ENCODE data around the gene FBXO10.

The FBXO10 gene

GRCh38 chr9:37504605-37505004, 71.6 kb downstream of the FBXO10 start:
- Histone ChIP-seq H3K9me3 (replicated peaks; ENCODE audit: insufficient read depth, low read length) (no peaks in the 10 kb centered on the region), H3K27me3 (replicated peaks; ENCODE audit: insufficient read depth, low read length) (no peaks in the 10 kb centered on the region), H3K9ac (ENCODE audit: low read length) (no peak overlapping the region), H3K9me2 (replicated peaks; ENCODE audit: insufficient read depth, low read length) (no peaks in the 10 kb centered on the region), H3K36me3 (replicated peaks; ENCODE audit: insufficient read depth, low read length) (peaks cover 14% of the 10 kb centered on the region), H3K79me2 (ENCODE audit: low read length) (no peaks in the 10 kb centered on the region), H4K20me1 (ENCODE audit: insufficient read depth, low read length) (no peaks in the 10 kb centered on the region), H2AFZ (ENCODE audit: low read length) (no peak overlapping the region), H3K4me3 (ENCODE audit: low read length) (no peak overlapping the region), H3K4me2 (ENCODE audit: low read depth, low read length) (no peak overlapping the region), H3K27ac (ENCODE audit: low read length) (no peak overlapping the region), H3K4me1 (ENCODE audit: low read length) (no peaks in the 10 kb centered on the region), H3F3A (ENCODE audit: insufficient read depth, low read length) (no peaks in the 10 kb centered on the region)
- DNase-seq = no peak
- no peak for TF ChIP-seq CTCF (IDR thresholded peaks at IDR 0.05; ENCODE audit: low read length)
- TF ChIP-seq EZH2 (optimal IDR thresholded peaks at IDR 0.05; ENCODE audit: low read depth, low read length) = no peak
- no peak for TF ChIP-seq EZH2phosphoT487 (IDR thresholded peaks at IDR 0.05; ENCODE audit: low read length)

- H2AFZ ChIP-seq (ENCODE audit: low read length) = no peak overlapping the region
- no peaks in the 10 kb centered on the region for H3K4me1 ChIP-seq (ENCODE audit: low read length)
- H3K9ac ChIP-seq (ENCODE audit: low read length) = no peak overlapping the region
Observed at GRCh38 chr9:37503736-37504135, 72.4 kb downstream of the FBXO10 start.

GRCh38 chr9:37501957-37502596, 74.1 kb downstream of the FBXO10 start:
- no peak overlapping the region for H3K9ac ChIP-seq (ENCODE audit: low read length)
- no peak overlapping the region for H3K27ac ChIP-seq (ENCODE audit: low read length)
- H2AFZ ChIP-seq (ENCODE audit: low read length) = no peak overlapping the region
- no peak overlapping the region for H3K4me3 ChIP-seq (ENCODE audit: low read length)
- H3K9me2 ChIP-seq (replicated peaks; ENCODE audit: insufficient read depth, low read length) = no peaks in the 10 kb centered on the region
- H3K4me2 ChIP-seq (ENCODE audit: low read depth, low read length) = no peak overlapping the region
- no peaks in the 10 kb centered on the region for H3K4me1 ChIP-seq (ENCODE audit: low read length)
- H3K36me3 ChIP-seq (replicated peaks; ENCODE audit: insufficient read depth, low read length) = peaks cover 19% of the 10 kb centered on the region
- no peaks in the 10 kb centered on the region for H3K27me3 ChIP-seq (replicated peaks; ENCODE audit: insufficient read depth, low read length)
- H3K79me2 ChIP-seq (ENCODE audit: low read length) = peaks cover 5% of the 10 kb centered on the region; the same call in 1 of the 2 replicates
- TF ChIP-seq EZH2phosphoT487 (IDR thresholded peaks at IDR 0.05; ENCODE audit: low read length) = no peak
- no peak for TF ChIP-seq CTCF (IDR thresholded peaks at IDR 0.05; ENCODE audit: low read length)
- no peak for TF ChIP-seq EZH2 (optimal IDR thresholded peaks at IDR 0.05; ENCODE audit: low read depth, low read length)
- no peak for DNase-seq
- no peaks in the 10 kb centered on the region for H3F3A ChIP-seq (ENCODE audit: insufficient read depth, low read length)
- no peaks in the 10 kb centered on the region for H4K20me1 ChIP-seq (ENCODE audit: insufficient read depth, low read length)
- H3K9me3 ChIP-seq (replicated peaks; ENCODE audit: insufficient read depth, low read length) = no peaks in the 10 kb centered on the region

More at GRCh38 chr9:37503736-37504135, 72.4 kb downstream of the FBXO10 start:
- Histone ChIP-seq H4K20me1 (ENCODE audit: insufficient read depth, low read length) (no peaks in the 10 kb centered on the region), H3K4me2 (ENCODE audit: low read depth, low read length) (no peak overlapping the region), H3K27me3 (replicated peaks; ENCODE audit: insufficient read depth, low read length) (no peaks in the 10 kb centered on the region), H3K9me3 (replicated peaks; ENCODE audit: insufficient read depth, low read length) (no peaks in the 10 kb centered on the region), H3K79me2 (ENCODE audit: low read length) (peaks cover under 1% of the 10 kb centered on the region; the same call in 1 of the 2 replicates), H3K36me3 (replicated peaks; ENCODE audit: insufficient read depth, low read length) (peaks cover 15% of the 10 kb centered on the region), H3F3A (ENCODE audit: insufficient read depth, low read length) (no peaks in the 10 kb centered on the region), H3K27ac (ENCODE audit: low read length) (no peak overlapping the region), H3K4me3 (ENCODE audit: low read length) (no peak overlapping the region), H3K9me2 (replicated peaks; ENCODE audit: insufficient read depth, low read length) (no peaks in the 10 kb centered on the region)
- DNase-seq = no peak
- TF ChIP-seq EZH2phosphoT487 (IDR thresholded peaks at IDR 0.05; ENCODE audit: low read length) = no peak
- TF ChIP-seq EZH2 (optimal IDR thresholded peaks at IDR 0.05; ENCODE audit: low read depth, low read length) = no peak
- TF ChIP-seq CTCF (IDR thresholded peaks at IDR 0.05; ENCODE audit: low read length) = no peak
